Lower lobe of right lung (tissue), 2 donors: ENCODE data around the gene FAM227A. TPM values are rescaled to one million over a fixed set of nuclear protein-coding genes. Genes with fewer than 3 reads are reported as not detected.

Source experiments
- ATAC-seq, 2 donors: fragments of 200-7000 bp; cut with Tn5 transposase; one replicate each; pipeline ENCODE4 v1.9.1; 2020 to 2022; ENCODE audit warnings: mild to moderate bottlenecking in 2 of 2, moderate library complexity in 2 of 2
- DNase-seq: peaks from one replicate; pipeline ENCODE4 v3.0.0-alpha.2; 2020
- H3K27ac ChIP-seq: fragments of 200-600 bp; one replicate; pipeline ENCODE4 v1.8.0; 2022
- H3K27me3 ChIP-seq: fragments of 200-600 bp; one replicate; pipeline ENCODE4 v1.8.0; 2022; ENCODE audit warnings: low read depth
- H3K36me3 ChIP-seq: fragments of 200-600 bp; one replicate; pipeline ENCODE4 v1.8.0; 2022; ENCODE audit warnings: mild to moderate bottlenecking
- H3K4me1 ChIP-seq: fragments of 200-600 bp; one replicate; pipeline ENCODE4 v1.8.0; 2022
- H3K4me3 ChIP-seq: fragments of 200-600 bp; one replicate; pipeline ENCODE4 v1.8.0; 2022; ENCODE audit warnings: mild to moderate bottlenecking
- H3K9me3 ChIP-seq: fragments of 200-600 bp; one replicate; pipeline ENCODE4 v1.8.0; 2022
- CTCF ChIP-seq: fragments of 200-600 bp; IDR thresholded peaks from one replicate; pipeline ENCODE4 v1.8.0; 2022; ENCODE audit warnings: antibody characterized with exemption, mild to moderate bottlenecking
- intact Hi-C: fragments of 100-400 bp; cut with DNase I; formaldehyde crosslinking; loops from one replicate; pipeline ENCODE4 v1.11.0; 2022
- total RNA-seq: library from RNA; stranded (reverse); fragmentation: NEBNext Ultra II Directional; extraction: Animal tissue kit (Norgen Biotek cat#: 25700); gene quantifications from one replicate; pipeline ENCODE4 v1.2.1, GENCODE V29; 2021
- donor health status: DM: no; HTN: yes; CAD: no; lungs with severe emphysema.

FAM227A gene
- total RNA-seq, 1 donor from 2014 or later = 3.4 TPM

- H3K27me3 ChIP-seq = no peaks in the 10 kb centered on the region
- H3K36me3 ChIP-seq = no peaks in the 10 kb centered on the region
- no peak for DNase-seq
- H3K4me3 ChIP-seq = no peak overlapping the region
- no peak overlapping the region for H3K27ac ChIP-seq
- ATAC-seq = no peak
- H3K4me1 ChIP-seq = no peaks in the 10 kb centered on the region
- no peak for TF ChIP-seq CTCF
- intact Hi-C loops = no loop called here
- H3K9me3 ChIP-seq = no peaks in the 10 kb centered on the region
Observed at GRCh38 chr22:38613588-38613987, 42.6 kb downstream of the FAM227A start.

- intact Hi-C loops = no loop called here
- no peak overlapping the region for H3K27ac ChIP-seq
- no peaks in the 10 kb centered on the region for H3K9me3 ChIP-seq
- no peaks in the 10 kb centered on the region for H3K27me3 ChIP-seq
- H3K4me1 ChIP-seq = no peaks in the 10 kb centered on the region
- no peaks in the 10 kb centered on the region for H3K36me3 ChIP-seq
- DNase-seq (no peak), ATAC-seq (no peak)
- TF ChIP-seq CTCF = no peak
- H3K4me3 ChIP-seq = no peak overlapping the region
Observed at GRCh38 chr22:38612217-38613006, 43.8 kb downstream of the FAM227A start.

GRCh38 chr22:38611559-38611958 lies 44.6 kb downstream of the FAM227A start:
- Histone ChIP-seq H3K9me3 (no peaks in the 10 kb centered on the region), H3K27me3 (no peaks in the 10 kb centered on the region), H3K27ac (no peak overlapping the region), H3K36me3 (no peaks in the 10 kb centered on the region), H3K4me3 (no peak overlapping the region), H3K4me1 (no peaks in the 10 kb centered on the region)
- ATAC-seq (no peak), DNase-seq (no peak)
- TF ChIP-seq CTCF = no peak
- intact Hi-C loops = no loop called here

GRCh38 chr22:38610234-38610633 lies 46.0 kb downstream of the FAM227A start:
- DNase-seq (no peak), ATAC-seq (no peak)
- H3K27ac ChIP-seq = no peak overlapping the region
- H3K36me3 ChIP-seq = no peaks in the 10 kb centered on the region
- no peaks in the 10 kb centered on the region for H3K4me1 ChIP-seq
- H3K27me3 ChIP-seq = no peaks in the 10 kb centered on the region
- no peaks in the 10 kb centered on the region for H3K9me3 ChIP-seq
- TF ChIP-seq CTCF = no peak
- intact Hi-C loops = no loop called here
- no peak overlapping the region for H3K4me3 ChIP-seq

- Histone ChIP-seq H3K36me3 (no peaks in the 10 kb centered on the region), H3K27ac (no peak overlapping the region), H3K9me3 (no peaks in the 10 kb centered on the region), H3K4me3 (no peak overlapping the region), H3K27me3 (no peaks in the 10 kb centered on the region), H3K4me1 (no peaks in the 10 kb centered on the region)
- TF ChIP-seq CTCF = no peak
- DNase-seq (no peak), ATAC-seq (no peak)
- intact Hi-C loops = no loop called here
Observed at GRCh38 chr22:38608992-38609750, 47.0 kb downstream of the FAM227A start.
